Measurements from ENCODE around the gene PPARA.

The PPARA gene

DNA sequence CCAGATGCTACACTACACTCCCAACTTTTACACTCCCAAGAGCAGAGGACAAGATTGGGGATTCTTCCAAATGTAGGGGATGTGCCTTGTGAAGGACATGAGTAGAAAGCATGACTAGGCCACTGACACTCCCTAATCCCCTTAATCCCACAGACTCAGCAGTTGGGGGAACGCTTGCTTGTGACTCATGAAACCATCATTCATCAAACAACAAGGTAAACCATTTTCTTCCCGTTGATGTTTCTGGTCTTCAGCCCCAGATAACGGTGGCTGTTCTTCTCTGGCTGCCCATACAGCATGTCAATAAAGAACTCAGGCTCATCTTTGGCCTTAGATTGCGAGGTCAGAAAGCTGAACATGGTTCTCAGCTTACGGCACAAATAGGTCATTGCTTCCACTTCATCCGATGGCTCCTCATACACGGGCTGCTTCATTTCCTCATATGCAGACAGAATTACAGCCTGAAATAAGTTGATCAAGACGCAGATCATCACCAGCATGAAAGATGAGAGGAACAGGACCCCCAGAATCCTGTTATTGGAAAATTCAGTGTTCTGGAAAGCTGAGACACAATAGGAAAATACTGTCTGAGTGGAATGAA lies 106.1 kb downstream of the PPARA start:
- TF ChIP-seq CTCF (IDR thresholded peaks at IDR 0.05; ENCODE audit: low read length) (no peak), EZH2 (IDR thresholded peaks at IDR 0.05; ENCODE audit: borderline replicate concordance, low read length) (no peak)
- no peak overlapping the region for H3K4me3 ChIP-seq (ENCODE audit: low read depth, low read length, poor library complexity, severe bottlenecking)
- H3K9me3 ChIP-seq (ENCODE audit: low read length) = peaks cover 4% of the 10 kb centered on the region; the same call in 1 of the 2 replicates

DNA sequence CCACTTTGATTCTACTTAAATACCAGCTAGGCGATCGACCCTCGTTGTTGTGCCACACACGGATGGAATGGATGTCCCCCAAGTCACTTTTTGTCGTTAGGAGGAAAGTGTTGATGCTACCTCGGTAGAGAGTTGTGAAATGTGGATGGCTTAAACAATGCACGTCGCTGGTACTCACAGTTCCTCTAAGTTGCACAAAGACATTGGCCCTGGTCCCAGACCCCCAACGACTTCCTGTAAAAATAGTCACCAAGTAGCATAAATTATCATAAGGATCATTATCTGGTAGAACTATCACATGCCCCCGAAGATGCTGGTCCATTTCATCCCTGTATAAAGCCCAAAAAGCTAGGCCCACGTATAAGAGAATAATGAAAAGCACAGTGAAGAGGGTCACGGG lies 109.0 kb downstream of the PPARA start:
- TF ChIP-seq EZH2 (IDR thresholded peaks at IDR 0.05; ENCODE audit: borderline replicate concordance, low read length) (no peak), CTCF (IDR thresholded peaks at IDR 0.05; ENCODE audit: low read length) (no peak)
- Histone ChIP-seq H3K4me3 (ENCODE audit: low read depth, low read length, poor library complexity, severe bottlenecking) (no peak overlapping the region), H3F3A (ENCODE audit: insufficient read depth, low read length) (no peaks in the 10 kb centered on the region), H3K9me3 (ENCODE audit: low read length) (no peaks in the 10 kb centered on the region; the same call in 1 of the 2 replicates), H3K36me3 (ENCODE audit: insufficient read depth, low read length) (no peaks in the 10 kb centered on the region), H3K27ac (ENCODE audit: low read depth, low read length, poor library complexity, severe bottlenecking) (no peak overlapping the region), H3K27me3 (ENCODE audit: insufficient read depth, low read length) (0 out of 2 replicates have a peak, but pooled peaks cover 13% of the 10 kb centered on the region), H3K4me2 (ENCODE audit: low read length) (no peak overlapping the region), H3K79me2 (ENCODE audit: insufficient read depth, low read length) (no peaks in the 10 kb centered on the region), H3K9me2 (ENCODE audit: low read depth, low read length) (no peaks in the 10 kb centered on the region), H3K9ac (ENCODE audit: low read length) (no peak overlapping the region), H2AFZ (ENCODE audit: low read length) (no peak overlapping the region), H3K4me1 (ENCODE audit: insufficient read depth, low read length, severe bottlenecking) (no peaks in the 10 kb centered on the region), H4K20me1 (ENCODE audit: insufficient read depth, low read length) (no peaks in the 10 kb centered on the region)

More for the DNA sequence above, 106.1 kb downstream of the PPARA start:
- H3K79me2 ChIP-seq (ENCODE audit: insufficient read depth, low read length) = no peaks in the 10 kb centered on the region
- no peaks in the 10 kb centered on the region for H3F3A ChIP-seq (ENCODE audit: insufficient read depth, low read length)
- no peak overlapping the region for H2AFZ ChIP-seq (ENCODE audit: low read length)
- no peaks in the 10 kb centered on the region for H3K36me3 ChIP-seq (ENCODE audit: insufficient read depth, low read length)
- no peak overlapping the region for H3K9ac ChIP-seq (ENCODE audit: low read length)
- no peaks in the 10 kb centered on the region for H3K9me2 ChIP-seq (ENCODE audit: low read depth, low read length)
- no peaks in the 10 kb centered on the region for H4K20me1 ChIP-seq (ENCODE audit: insufficient read depth, low read length)
- no peaks in the 10 kb centered on the region for H3K4me1 ChIP-seq (ENCODE audit: insufficient read depth, low read length, severe bottlenecking)
- H3K27ac ChIP-seq (ENCODE audit: low read depth, low read length, poor library complexity, severe bottlenecking) = no peak overlapping the region
- no peak overlapping the region for H3K4me2 ChIP-seq (ENCODE audit: low read length)
- 0 out of 2 replicates have a peak, but pooled peaks cover 13% of the 10 kb centered on the region for H3K27me3 ChIP-seq (ENCODE audit: insufficient read depth, low read length)

DNA sequence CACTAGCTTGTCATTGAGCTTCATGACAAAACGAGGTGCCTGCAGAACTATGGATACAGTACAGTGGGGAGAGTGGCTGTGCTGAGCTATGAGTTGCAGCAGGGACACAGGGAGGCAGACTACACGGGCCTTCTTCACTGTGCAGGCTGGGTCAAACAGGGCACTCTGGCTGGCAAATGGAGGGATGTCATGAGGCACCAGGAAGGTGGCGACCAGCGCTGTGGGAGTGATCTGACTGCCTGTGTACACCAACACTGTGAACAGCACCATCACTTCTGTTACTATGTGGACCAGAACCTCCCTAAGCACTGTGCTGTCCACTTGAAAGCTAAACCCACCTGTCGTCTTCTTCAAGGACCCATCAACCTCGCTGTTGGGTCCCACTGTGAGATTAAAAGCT lies 109.7 kb downstream of the PPARA start:
- H3K9me2 ChIP-seq (ENCODE audit: low read depth, low read length) = no peaks in the 10 kb centered on the region
- H3K79me2 ChIP-seq (ENCODE audit: insufficient read depth, low read length) = no peaks in the 10 kb centered on the region
- H3K9me3 ChIP-seq (ENCODE audit: low read length) = no peaks in the 10 kb centered on the region; the same call in 1 of the 2 replicates
- H3K4me1 ChIP-seq (ENCODE audit: insufficient read depth, low read length, severe bottlenecking) = no peaks in the 10 kb centered on the region
- H3F3A ChIP-seq (ENCODE audit: insufficient read depth, low read length) = no peaks in the 10 kb centered on the region
- H2AFZ ChIP-seq (ENCODE audit: low read length) = no peak overlapping the region
- no peak overlapping the region for H3K9ac ChIP-seq (ENCODE audit: low read length)
- H4K20me1 ChIP-seq (ENCODE audit: insufficient read depth, low read length) = no peaks in the 10 kb centered on the region
- H3K4me3 ChIP-seq (ENCODE audit: low read depth, low read length, poor library complexity, severe bottlenecking) = no peak overlapping the region
- no peaks in the 10 kb centered on the region; the same call in 1 of the 2 replicates for H3K36me3 ChIP-seq (ENCODE audit: insufficient read depth, low read length)
- no peak for TF ChIP-seq EZH2 (IDR thresholded peaks at IDR 0.05; ENCODE audit: borderline replicate concordance, low read length)
- no peak for TF ChIP-seq CTCF (IDR thresholded peaks at IDR 0.05; ENCODE audit: low read length)
- H3K27ac ChIP-seq (ENCODE audit: low read depth, low read length, poor library complexity, severe bottlenecking) = no peak overlapping the region
- H3K4me2 ChIP-seq (ENCODE audit: low read length) = no peak overlapping the region
- H3K27me3 ChIP-seq (ENCODE audit: insufficient read depth, low read length) = peaks cover 13% of the 10 kb centered on the region; the same call in 1 of the 2 replicates

Measured in OCI-LY1 (cell line).